HepG2 (cell line): ENCODE results near the gene COL27A1. TPM values are rescaled to one million over a fixed set of nuclear protein-coding genes. Genes with fewer than 3 reads are reported as not detected.

Source experiments
- ATAC-seq: fragments of 200-7000 bp; cut with Tn5 transposase; 3 replicates; pipeline ENCODE4 v1.9.1; 2020; ENCODE audit warnings: mild to moderate bottlenecking, moderate library complexity
- BruUV-seq: library from RNA; stranded (reverse); fragments of 400-500 nt; replicated peaks from 2 replicates; lab custom pipeline; 2021; lab: Mats Ljungman, UMichigan
- CTCF ChIA-PET: fragments of 300-600 bp; formaldehyde crosslinking; extraction: SDS; loops from one replicate; lab custom pipeline; 2021; ENCODE audit warnings: low total read pairs, inconsistent platforms, low intra/inter-chr PET ratio; lab: Yijun Ruan, JAX
- POLR2A ChIA-PET: fragments of 350-600 bp; sonication (Branson Sonifier 250); formaldehyde crosslinking; loops from one replicate; lab custom pipeline; 2020; ENCODE audit warnings: antibody characterized with exemption, inconsistent platforms; lab: Yijun Ruan, JAX
- DNase-seq: peaks from one replicate; pipeline ENCODE4 v3.0.0-alpha.2; 2015; ENCODE audit warnings: low spot score
- FAIRE-seq: peaks from 3 replicates; lab custom pipeline; 2011; peaks lifted over from hg19 to GRCh38; lab: Jason Lieb, UNC
- H2AFZ ChIP-seq: one replicate; pipeline ENCODE4 v1.6.1; 2011; ENCODE audit warnings: low read length, inconsistent platforms
- H3K27ac ChIP-seq: fragments of 300-600 bp; 3 replicates; pipeline ENCODE4 v1.8.0; 2011; ENCODE audit warnings: mixed run types, mild to moderate bottlenecking, mixed read lengths, low read length, inconsistent platforms; ENCODE audit not compliant: insufficient read depth; ENCODE audit errors: extremely low read length
- H3K27me3 ChIP-seq, 2 experiments: fragments of 200-600 bp in 1 of 2; 2 replicates in 1 of 2; 3 replicates in 1 of 2; pipeline versions ENCODE4 v1.6.0 to v1.8.0; 2011; ENCODE audit warnings: low read length in 2 of 2, mild to moderate bottlenecking in 2 of 2, moderate library complexity in 2 of 2, inconsistent platforms in 1 of 2; ENCODE audit not compliant: insufficient read depth in 2 of 2, control insufficient read depth in 1 of 2
- H3K36me3 ChIP-seq, 2 experiments: fragments of 200-600 bp in 1 of 2; replicated peaks in 1 of 2; 2 replicates in 1 of 2; 3 replicates in 1 of 2; pipeline versions ENCODE4 v1.5.1 to v1.8.0; 2011; ENCODE audit warnings: low read length in 2 of 2, inconsistent platforms in 1 of 2; ENCODE audit not compliant: insufficient read depth in 2 of 2, control insufficient read depth in 1 of 2
- H3K4me1 ChIP-seq: 2 replicates; pipeline ENCODE4 v1.5.1; 2012; ENCODE audit warnings: low read length, inconsistent platforms; ENCODE audit not compliant: insufficient read depth
- H3K4me2 ChIP-seq: 2 replicates; pipeline ENCODE4 v1.6.0; 2011; ENCODE audit warnings: low read depth, low read length, inconsistent platforms
- H3K4me3 ChIP-seq, 3 experiments: fragments of 200-600 bp in 1 of 3; sonication (generic), shearing (Covaris generic) in 1 of 3; replicated peaks in 1 of 3; 2 replicates each; pipeline ENCODE4 v1.5.1; 2011 to 2016; ENCODE audit warnings: low read length in 3 of 3, inconsistent platforms in 2 of 3, low read depth in 2 of 3, mild to moderate bottlenecking in 2 of 3, control low read depth in 1 of 3, mixed read lengths in 1 of 3; ENCODE audit not compliant: insufficient read depth in 1 of 3
- H3K79me2 ChIP-seq: one replicate; pipeline ENCODE4 v1.6.1; 2011; ENCODE audit warnings: low read length, inconsistent platforms; ENCODE audit not compliant: insufficient read depth
- H3K9ac ChIP-seq: 2 replicates; pipeline ENCODE4 v1.6.0; 2011; ENCODE audit warnings: mild to moderate bottlenecking, low read depth, low read length, inconsistent platforms; ENCODE audit not compliant: insufficient read depth
- H3K9me3 ChIP-seq: 2 replicates; pipeline ENCODE4 v1.5.1; 2012; ENCODE audit warnings: mild to moderate bottlenecking, low read length
- H4K20me1 ChIP-seq: 2 replicates; pipeline ENCODE4 v1.6.0; 2011; ENCODE audit warnings: inconsistent platforms, mild to moderate bottlenecking, low read length, moderate library complexity; ENCODE audit not compliant: insufficient read depth
- AGO2 ChIP-seq: fragments of 200-400 bp; formaldehyde crosslinking; optimal IDR thresholded peaks from 2 replicates; pipeline ENCODE3; 2017; ENCODE audit warnings: mild to moderate bottlenecking, low read depth, low read length, moderate library complexity
- HNRNPLL ChIP-seq: fragments of 200-400 bp; formaldehyde crosslinking; IDR thresholded peaks from 2 replicates; pipeline ENCODE4 v1.6.1; 2017; ENCODE audit warnings: mild to moderate bottlenecking, low read depth, low read length; ENCODE audit not compliant: poor library complexity, severe bottlenecking
- NFE2 ChIP-seq: sonication (generic); formaldehyde crosslinking; IDR thresholded peaks from 2 replicates; pipeline ENCODE4 v1.4.0; 2020; ENCODE audit warnings: missing genetic modification reagents
- RBAK ChIP-seq: sonication (generic); formaldehyde crosslinking; IDR thresholded peaks from 2 replicates; pipeline ENCODE4 v1.5.1; 2020; ENCODE audit warnings: mild to moderate bottlenecking, missing genetic modification reagents
- RBM22 ChIP-seq: fragments of 200-400 bp; formaldehyde crosslinking; optimal IDR thresholded peaks from 2 replicates; pipeline ENCODE3; 2017; ENCODE audit warnings: mild to moderate bottlenecking, low read length, moderate library complexity
- ZBTB8A ChIP-seq: sonication (generic); formaldehyde crosslinking; IDR thresholded peaks from 2 replicates; pipeline ENCODE4 v1.4.0; 2020; ENCODE audit warnings: mild to moderate bottlenecking, low read depth, missing genetic modification reagents, borderline replicate concordance
- ZNF790 ChIP-seq: sonication (generic); formaldehyde crosslinking; IDR thresholded peaks from 2 replicates; pipeline ENCODE4 v1.8.0; 2022; ENCODE audit warnings: missing genetic modification reagents, mild to moderate bottlenecking, borderline replicate concordance
- WGBS: methylation state at CpG from one replicate; pipeline ENCODE4 v1.1.6; 2017; ENCODE audit warnings: low lambda C conversion rate; 5-methylcytosine and 5-hydroxymethylcytosine counted together
- in situ Hi-C: cut with HindIII; loops from 2 replicates; pipeline ENCODE4 v1.10.0; 2017; ENCODE audit warnings: low pct_unique_long_range_greater_than_20kb; ENCODE audit not compliant: extremely low pct_ligation_motif_present
- intact Hi-C: fragments of 100-400 bp; cut with micrococcal nuclease; formaldehyde crosslinking; loops from one replicate; pipeline ENCODE4 v1.10.0; 2022; ENCODE audit not compliant: unreplicated experiment
- polyA plus RNA-seq, 8 experiments: library from polyadenylated mRNA; depleted of rRNA in 3 of 8; stranded (reverse) in 7 of 8; unstranded in 1 of 8; fragments of >200 nt; fragmentation: Illumina TruSeq in 4 of 8; extraction: Trizol in 4 of 8; gene quantifications; 2 replicates each; pipeline versions ENCODE4 v1.2.1 to v1.2.3, GENCODE V29; 2011 to 2016; ENCODE audit warnings: low read depth in 4 of 8, missing spikeins in 1 of 8, mixed read lengths in 1 of 8; ENCODE audit not compliant: insufficient read depth in 1 of 8
- total RNA-seq, 5 experiments: library from RNA; depleted of rRNA; stranded (reverse); fragments of >200 nt; fragmentation: Illumina TruSeq; extraction: Trizol; gene quantifications; 2 replicates each; pipeline ENCODE4 v1.2.3, GENCODE V29; 2016; ENCODE audit warnings: low read depth in 1 of 5

Gene COL27A1
- total and polyA plus RNA-seq, 2 of the 13 experiments (the other 11 are each of a cell fraction or from before 2014, with no cell fraction given) = 71.3 to 89.1 TPM

DNA sequence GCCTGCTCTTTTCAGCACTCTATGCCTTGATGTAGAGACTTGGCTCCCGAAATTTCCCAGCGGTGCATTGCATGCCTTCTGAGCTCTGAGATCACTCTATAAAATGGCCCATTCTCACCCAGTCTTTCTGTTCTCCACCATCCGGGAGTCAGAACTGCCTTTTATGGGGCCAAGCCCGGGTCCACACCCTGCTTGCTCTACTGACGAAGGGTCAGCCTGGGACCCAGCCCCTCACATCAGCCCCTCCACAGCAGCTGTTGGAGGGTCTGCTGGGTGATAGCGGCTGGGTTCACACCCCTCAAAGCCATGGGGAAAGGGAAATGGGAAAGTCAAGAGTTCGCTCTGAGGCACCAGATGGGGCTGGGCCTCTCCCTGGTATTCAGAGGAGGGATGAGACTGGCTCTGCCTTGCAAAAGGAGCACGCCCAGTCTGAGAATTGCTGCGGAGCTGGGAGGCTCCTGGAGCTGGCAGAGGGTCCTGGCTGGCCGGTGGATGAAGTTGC is 101.5 kb downstream of the COL27A1 start:
- Histone ChIP-seq H4K20me1 (no peaks in the 10 kb centered on the region), H3K36me3 (peaks cover 12 to 85% of the 10 kb centered on the region in 2 experiments), H3K4me1 (no peaks in the 10 kb centered on the region), H3K4me3 (no peak overlapping the region), H3K4me2 (no peak overlapping the region), H3K79me2 (no peaks in the 10 kb centered on the region), H2AFZ (no peak overlapping the region), H3K27me3 (no peaks in the 10 kb centered on the region), H3K9me3 (no peaks in the 10 kb centered on the region), H3K9ac (no peak overlapping the region), H3K27ac (no peak overlapping the region)
- no TSS peak for BruUV-seq
- TF ChIP-seq ZBTB8A (CRISPR knock-in tag) = no peak
- TF ChIP-seq AGO2 = peak; percentile 66
- TF ChIP-seq ZNF790 (CRISPR knock-in tag) = no peak
- peak; percentile 70 for TF ChIP-seq RBM22
- intact Hi-C loops (no loop called here), in situ Hi-C loops (no loop called here)
- FAIRE-seq = no peak
- WGBS = 97% methylated on average over 8 of the region's 10 CpGs
- CTCF ChIA-PET = no interaction called here
- ATAC-seq = no peak
- DNase-seq = no peak
- POLR2A ChIA-PET = no interaction called here

DNA sequence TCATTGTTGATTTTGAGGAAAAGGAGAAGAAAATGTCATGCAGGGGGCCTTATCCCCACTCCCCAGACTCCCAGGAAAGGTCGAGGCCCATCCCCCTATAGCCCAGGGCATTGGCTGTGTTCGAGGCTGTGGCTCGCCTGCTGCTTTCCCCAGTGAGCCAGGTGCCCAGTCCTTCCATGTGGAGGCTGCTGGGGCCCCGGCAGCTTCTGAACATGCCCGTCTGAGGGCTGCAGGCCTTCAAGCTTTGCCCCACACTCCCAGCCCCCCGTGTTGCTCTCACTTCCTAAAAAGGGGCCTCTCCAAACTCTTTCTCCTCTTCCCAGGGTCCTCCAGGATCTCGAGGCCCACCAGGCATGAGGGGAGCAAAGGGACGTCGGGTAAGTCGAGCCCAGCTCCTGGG is 102.9 kb downstream of the COL27A1 start:
- no peak for ATAC-seq
- CTCF ChIA-PET = no interaction called here

More for the DNA sequence above, 102.9 kb downstream of the COL27A1 start:
- no peak overlapping the region for H2AFZ ChIP-seq
- H3K27ac ChIP-seq = no peak overlapping the region
- WGBS = 95% methylated on average over 9 of the region's 10 CpGs
- DNase-seq (no peak), FAIRE-seq (no peak)
- POLR2A ChIA-PET = no interaction called here
- in situ Hi-C loops = no loop called here
- H3K36me3 ChIP-seq = peaks cover 12 to 82% of the 10 kb centered on the region in 2 experiments
- H3K9ac ChIP-seq = no peak overlapping the region
- intact Hi-C loops = no loop called here
- no peaks in the 10 kb centered on the region for H4K20me1 ChIP-seq
- BruUV-seq = no TSS peak
- H3K79me2 ChIP-seq = no peaks in the 10 kb centered on the region
- no peak overlapping the region for H3K4me2 ChIP-seq
- H3K27me3 ChIP-seq = no peaks in the 10 kb centered on the region
- H3K4me1 ChIP-seq = no peaks in the 10 kb centered on the region
- H3K4me3 ChIP-seq = no peak overlapping the region
- H3K9me3 ChIP-seq = no peaks in the 10 kb centered on the region
- TF ChIP-seq AGO2 (peak; percentile 95), NFE2 (no peak), RBAK (CRISPR knock-in tag) (no peak), HNRNPLL (peak; percentile 24)
